HG03196 (cell line): ENCODE measurements around the gene TMCO2.
"Not testable (repeated sequence)": the region's sequence is repeated elsewhere in the genome, so short reads cannot be mapped to it uniquely, and the experiment has no call there.

Experiments
- ATAC-seq: cut with Tn5 transposase; IDR thresholded peaks from one replicate; pipeline ENCODE4 v1.9.1; 2021; ENCODE audit not compliant: unreplicated experiment

The TMCO2 gene

GRCh38 chr1:40247655-40248054 lies at the start of gene TMCO2:
TSS of gene TMCO2 (plus strand) at chr1:40247937. CDS start at chr1:40247994, 57 bp downstream.
- no peak for ATAC-seq

DNA sequence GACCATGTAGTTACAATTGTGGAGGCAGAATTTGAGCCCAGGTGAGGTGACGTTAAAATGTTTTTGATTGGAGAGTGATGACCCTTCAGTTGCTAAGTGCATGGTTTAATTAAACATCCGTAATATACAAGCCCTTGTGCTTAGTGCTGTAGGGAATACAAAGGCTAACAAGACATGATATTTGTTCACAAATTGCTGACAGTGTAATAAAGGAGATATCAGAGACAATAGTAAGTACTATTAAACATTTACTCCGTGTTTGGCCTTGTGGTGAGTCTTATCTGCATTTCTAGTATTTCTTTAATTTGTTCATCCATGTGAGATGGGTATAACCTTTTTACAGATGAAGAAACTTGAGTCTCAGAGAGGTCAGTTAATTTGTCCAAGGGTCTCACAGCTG lies 48.6 kb upstream of the TMCO2 start:
- no peak for ATAC-seq

- ATAC-seq, result no peak
These were observed 42.9 kb upstream of the TMCO2 start for GRCh38 chr1:40204856-40205255.

DNA sequence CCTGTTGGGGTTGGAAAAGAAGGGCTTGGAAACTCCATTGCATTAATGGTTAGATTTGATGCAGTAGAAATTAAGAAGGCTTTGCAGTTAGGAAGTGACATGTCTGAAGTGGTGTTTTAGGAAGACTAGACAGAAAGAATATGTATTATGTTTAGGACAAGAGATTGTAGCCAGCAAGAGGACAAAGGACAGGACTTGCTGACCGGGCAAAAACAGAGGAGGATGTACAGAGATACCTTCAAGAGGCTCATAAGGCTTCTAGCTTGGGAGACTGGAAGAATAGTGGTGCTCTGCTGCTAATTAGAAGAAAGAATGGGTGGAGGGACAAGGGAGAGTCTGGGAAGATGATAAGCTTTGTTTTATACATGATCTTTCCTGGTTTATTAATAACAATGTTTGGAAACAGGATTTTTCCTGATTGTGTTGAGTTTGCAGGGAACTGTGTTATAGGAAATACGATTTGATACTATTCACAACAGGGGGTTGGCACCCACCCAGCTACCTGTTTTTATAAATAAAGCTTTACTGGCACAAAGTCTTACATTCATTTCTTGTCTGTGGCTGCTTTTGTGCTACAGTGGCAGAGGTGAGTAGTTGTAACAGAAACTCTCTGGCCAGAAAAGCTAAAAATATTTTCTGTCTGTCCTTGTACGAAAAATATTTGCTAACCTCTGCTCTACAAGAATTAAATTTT lies 37.1 kb upstream of the TMCO2 start:
- no peak for ATAC-seq

- no peak for ATAC-seq
These were observed 29.4 kb upstream of the TMCO2 start for GRCh38 chr1:40218333-40218732.

DNA sequence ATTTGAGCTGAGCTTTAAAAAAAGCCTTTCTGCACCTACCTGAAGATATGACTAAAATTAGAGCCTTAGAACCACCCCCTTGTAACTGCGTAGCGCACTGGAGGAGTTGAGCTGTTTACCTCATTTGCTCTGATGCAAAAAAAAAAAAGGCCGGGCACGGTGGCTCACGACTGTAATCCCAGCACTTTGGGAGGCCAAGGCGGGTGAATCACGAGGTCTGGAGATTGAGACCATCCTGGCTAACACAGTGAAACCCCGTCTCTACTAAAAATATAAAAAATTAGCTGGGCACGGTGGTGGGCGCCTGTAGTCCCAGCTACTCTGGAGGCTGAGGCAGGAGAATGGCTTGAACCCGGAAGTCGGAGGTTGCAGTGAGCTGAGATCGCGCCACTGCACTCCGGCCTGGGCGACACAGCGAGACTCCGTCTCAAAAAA lies 26.2 kb upstream of the TMCO2 start:
- not testable (repeated sequence) for ATAC-seq

- no peak for ATAC-seq
These were observed 25.6 kb upstream of the TMCO2 start for GRCh38 chr1:40221977-40222772.

- no peak for ATAC-seq
These were observed 23.7 kb upstream of the TMCO2 start for GRCh38 chr1:40224040-40224439.

DNA sequence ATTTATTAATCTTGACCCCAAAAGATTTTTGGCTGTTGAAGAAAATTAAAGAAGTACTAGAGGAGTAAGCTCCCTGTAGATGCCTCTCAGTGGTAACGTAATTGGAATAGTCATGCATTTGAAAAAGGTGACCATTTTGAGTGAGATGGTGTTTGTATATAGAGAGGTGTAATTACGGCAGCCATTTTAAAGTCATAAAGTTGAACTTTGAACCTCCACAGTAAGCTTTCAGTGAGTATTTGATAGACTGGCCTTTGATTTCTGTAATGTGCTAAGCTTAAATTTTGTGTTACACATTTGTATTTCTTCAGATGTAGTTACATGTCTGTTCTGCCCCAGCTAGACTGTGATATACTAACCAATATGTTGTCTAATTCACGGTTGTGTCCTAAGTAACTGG lies 21.5 kb upstream of the TMCO2 start:
- no peak for ATAC-seq

- ATAC-seq, result peak; percentile 93
These were observed 15.3 kb upstream of the TMCO2 start for GRCh38 chr1:40232444-40232843.

GRCh38 chr1:40239626-40240025 lies 8.1 kb upstream of the TMCO2 start:
- no peak for ATAC-seq

GRCh38 chr1:40240390-40240789 lies 7.3 kb upstream of the TMCO2 start:
- ATAC-seq, result no peak

- ATAC-seq, result peak; percentile 31
These were observed 6.4 kb upstream of the TMCO2 start for GRCh38 chr1:40241362-40241761.

- ATAC-seq, result no peak
These were observed 4.4 kb upstream of the TMCO2 start for GRCh38 chr1:40243351-40243750.

DNA sequence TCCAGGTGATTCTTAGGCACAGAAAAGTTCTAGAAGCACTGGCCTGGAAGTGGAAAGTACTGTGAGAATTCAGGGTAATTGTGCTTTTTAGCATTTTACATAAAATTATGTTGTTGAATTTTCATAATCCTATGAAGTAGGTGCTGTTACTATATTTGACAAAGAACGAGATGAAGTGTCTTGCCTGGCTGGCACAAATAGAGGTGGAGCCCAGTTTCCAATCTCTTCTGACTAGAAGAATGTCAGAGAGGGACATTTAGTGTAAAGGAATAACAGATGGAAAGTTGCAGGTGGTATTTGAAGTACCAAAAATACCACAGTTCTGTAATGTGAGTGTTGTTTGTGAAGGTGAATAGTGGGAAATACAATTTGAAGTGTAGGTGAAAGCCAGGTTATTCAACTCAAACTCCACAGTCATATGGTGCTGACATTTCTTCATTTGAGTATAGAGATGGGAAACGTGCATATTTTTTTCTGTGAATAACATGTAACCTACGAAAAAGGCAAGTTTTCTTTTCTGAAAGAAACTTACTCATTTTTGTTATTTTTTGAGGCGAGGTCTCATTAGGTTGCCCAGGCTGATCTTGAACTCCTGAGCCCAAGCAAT lies 3.5 kb upstream of the TMCO2 start:
- ATAC-seq, result no peak

DNA sequence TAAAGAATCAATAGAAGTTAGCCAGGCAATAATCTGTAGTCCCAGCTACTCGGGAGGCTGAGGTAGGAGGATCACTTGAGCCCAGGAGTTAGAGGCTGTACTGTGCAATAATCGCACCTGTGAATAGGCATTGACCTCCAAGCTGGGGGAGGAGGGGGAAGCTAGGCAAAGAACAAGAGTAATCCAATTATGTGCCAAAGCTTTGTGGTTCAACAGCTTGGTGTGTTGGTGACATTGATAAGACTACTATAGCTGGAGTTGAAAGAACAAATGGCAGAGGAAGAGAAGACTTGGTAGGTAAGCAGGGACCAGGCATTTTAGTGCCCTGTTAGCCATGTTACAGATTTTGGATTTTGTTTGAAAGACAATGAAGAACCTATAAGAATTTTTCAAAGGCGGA lies 2.1 kb upstream of the TMCO2 start:
- no peak for ATAC-seq

- no peak for ATAC-seq
These were observed 675 bp downstream of the TMCO2 start for GRCh38 chr1:40248412-40248811.

- no peak for ATAC-seq
These were observed 3.7 kb downstream of the TMCO2 start for GRCh38 chr1:40251456-40251855.

- ATAC-seq, result no peak
These were observed 4.9 kb downstream of the TMCO2 start for GRCh38 chr1:40252601-40253000.

GRCh38 chr1:40255231-40255630 lies 7.5 kb downstream of the TMCO2 start:
- no peak for ATAC-seq

GRCh38 chr1:40256401-40257084 lies 8.8 kb downstream of the TMCO2 start:
- no peak for ATAC-seq
